ENCODE results near the gene KIF21B.

DNA sequence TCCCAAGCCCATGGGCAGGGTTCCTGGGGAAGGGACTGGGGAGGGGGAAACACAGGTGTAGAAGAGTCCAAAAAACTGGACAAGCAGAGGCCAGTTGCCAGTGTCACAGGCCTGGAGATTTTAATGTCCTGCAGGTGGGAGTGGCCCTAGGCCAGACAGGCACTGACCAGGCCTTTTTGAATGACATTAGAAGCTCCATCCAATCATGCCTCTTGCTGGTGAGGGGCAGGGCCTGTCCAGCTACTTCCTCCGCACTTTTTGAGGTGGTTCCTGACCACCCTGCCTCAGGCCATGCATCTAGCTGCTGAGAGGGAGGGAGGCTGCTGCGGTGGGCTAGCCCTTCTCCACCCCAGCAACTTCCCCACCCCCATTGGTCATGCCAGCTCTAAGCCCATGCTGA is 15.9 kb upstream of the KIF21B start:
- TF ChIP-seq CAMTA2 (CRISPR knock-in tag; conservative IDR thresholded peaks at IDR 0.05), result no peak
- no peak for TF ChIP-seq POLR2AphosphoS5 (IDR thresholded peaks at IDR 0.05; ENCODE audit: control insufficient read depth, insufficient read depth, low read depth, low read length)
- no peak for TF ChIP-seq SMAD2 (IDR thresholded peaks at IDR 0.05; ENCODE audit: low read depth, low read length)
- TF ChIP-seq, protein P1, sequence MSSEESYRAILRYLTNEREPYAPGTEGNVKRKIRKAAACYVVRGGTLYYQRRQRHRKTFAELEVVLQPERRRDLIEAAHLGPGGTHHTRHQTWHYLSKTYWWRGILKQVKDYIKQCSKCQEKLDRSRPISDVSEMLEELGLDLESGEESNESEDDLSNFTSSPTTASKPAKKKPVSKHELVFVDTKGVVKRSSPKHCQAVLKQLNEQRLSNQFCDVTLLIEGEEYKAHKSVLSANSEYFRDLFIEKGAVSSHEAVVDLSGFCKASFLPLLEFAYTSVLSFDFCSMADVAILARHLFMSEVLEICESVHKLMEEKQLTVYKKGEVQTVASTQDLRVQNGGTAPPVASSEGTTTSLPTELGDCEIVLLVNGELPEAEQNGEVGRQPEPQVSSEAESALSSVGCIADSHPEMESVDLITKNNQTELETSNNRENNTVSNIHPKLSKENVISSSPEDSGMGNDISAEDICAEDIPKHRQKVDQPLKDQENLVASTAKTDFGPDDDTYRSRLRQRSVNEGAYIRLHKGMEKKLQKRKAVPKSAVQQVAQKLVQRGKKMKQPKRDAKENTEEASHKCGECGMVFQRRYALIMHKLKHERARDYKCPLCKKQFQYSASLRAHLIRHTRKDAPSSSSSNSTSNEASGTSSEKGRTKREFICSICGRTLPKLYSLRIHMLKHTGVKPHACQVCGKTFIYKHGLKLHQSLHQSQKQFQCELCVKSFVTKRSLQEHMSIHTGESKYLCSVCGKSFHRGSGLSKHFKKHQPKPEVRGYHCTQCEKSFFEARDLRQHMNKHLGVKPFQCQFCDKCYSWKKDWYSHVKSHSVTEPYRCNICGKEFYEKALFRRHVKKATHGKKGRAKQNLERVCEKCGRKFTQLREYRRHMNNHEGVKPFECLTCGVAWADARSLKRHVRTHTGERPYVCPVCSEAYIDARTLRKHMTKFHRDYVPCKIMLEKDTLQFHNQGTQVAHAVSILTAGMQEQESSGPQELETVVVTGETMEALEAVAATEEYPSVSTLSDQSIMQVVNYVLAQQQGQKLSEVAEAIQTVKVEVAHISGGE (CRISPR knock-in tag; IDR thresholded peaks at IDR 0.05), result no peak
- no peak for TF ChIP-seq JUNB (CRISPR knock-in tag; conservative IDR thresholded peaks at IDR 0.05)
- no peak for TF ChIP-seq BCOR (IDR thresholded peaks at IDR 0.05)
